NCI-H1048 (cell line): Measurements from ENCODE around the gene NAT8.
"Not testable (repeated sequence)": the region's sequence is repeated elsewhere in the genome, so short reads cannot be mapped to it uniquely, and the experiment has no call there.

Source experiments
- DNase-seq: peaks from one replicate; lab custom pipeline; 2025; lab: John Stamatoyannopoulos, UW

NAT8 gene, protein sequence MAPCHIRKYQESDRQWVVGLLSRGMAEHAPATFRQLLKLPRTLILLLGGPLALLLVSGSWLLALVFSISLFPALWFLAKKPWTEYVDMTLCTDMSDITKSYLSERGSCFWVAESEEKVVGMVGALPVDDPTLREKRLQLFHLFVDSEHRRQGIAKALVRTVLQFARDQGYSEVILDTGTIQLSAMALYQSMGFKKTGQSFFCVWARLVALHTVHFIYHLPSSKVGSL

DNA sequence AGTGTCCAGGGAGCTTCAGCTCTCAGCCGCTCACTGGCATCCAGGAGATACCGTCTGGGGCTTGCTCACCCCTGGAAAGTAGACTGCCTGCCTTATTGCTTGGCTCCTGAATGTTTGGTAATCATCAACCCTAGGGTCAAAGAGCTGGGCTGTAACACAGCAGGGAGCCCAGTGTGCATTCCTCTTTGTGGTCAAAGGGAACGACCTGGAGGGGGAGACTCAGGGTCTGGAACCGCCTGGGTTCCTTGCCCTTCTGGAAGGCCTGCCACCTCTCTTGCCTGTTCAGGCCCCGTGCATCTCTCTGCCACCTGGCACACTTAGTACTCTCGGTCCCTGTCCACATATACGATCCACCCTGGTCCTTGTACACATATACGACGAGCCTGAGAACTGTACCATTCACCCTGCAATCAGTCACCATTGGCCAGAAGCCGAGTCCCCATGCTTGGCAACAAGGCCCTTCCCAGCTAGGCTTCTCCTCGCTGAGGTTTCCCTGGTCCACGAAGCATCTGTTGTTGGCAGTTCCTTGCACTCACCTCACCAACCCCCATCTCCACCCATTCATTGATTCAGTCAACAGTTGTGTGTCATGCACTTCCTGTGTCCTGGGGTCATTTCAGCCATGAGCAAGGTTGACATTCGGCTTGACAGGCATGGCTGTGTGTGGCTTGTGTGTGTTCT, at the start of gene NAT8:
Gene NAT8, minus strand, starts transcription at position 85 of the 681 bp plus-strand sequence. CDS start 794 bp downstream, outside the sequence.
- no peak for DNase-seq

DNA sequence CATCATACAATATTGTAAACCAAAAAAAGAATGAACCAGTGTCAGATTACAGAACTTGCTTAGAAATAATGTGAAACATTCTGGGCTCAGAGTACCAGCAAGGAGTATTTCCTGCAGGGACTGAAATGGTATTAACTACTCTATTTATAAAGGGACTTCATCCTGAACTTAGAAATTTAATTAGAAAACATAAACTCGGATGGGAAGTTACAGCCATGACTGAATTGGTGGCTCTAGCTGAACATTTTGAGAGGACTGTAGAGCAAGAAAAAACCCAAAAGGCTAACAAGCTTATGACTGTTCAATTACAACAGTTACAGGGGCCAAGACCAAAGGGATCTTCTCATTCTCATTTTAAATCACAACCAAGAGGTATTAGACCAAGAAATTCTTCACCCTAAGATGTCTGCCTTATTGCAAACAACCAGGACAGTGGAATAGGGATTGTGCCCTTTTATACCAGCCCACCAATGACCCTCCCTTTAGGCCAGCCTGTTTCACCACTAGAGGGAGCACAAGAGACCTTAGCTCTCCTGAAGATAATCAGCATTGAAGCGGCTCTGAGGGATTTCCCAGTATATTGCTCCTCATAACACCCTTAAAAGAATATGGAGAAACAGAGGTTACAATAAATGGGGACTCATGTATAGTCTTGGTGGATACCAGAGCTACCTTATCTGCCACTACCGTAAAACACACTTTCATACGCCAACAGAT, 48.3 kb upstream of the NAT8 start:
- not testable (repeated sequence) for DNase-seq

DNA sequence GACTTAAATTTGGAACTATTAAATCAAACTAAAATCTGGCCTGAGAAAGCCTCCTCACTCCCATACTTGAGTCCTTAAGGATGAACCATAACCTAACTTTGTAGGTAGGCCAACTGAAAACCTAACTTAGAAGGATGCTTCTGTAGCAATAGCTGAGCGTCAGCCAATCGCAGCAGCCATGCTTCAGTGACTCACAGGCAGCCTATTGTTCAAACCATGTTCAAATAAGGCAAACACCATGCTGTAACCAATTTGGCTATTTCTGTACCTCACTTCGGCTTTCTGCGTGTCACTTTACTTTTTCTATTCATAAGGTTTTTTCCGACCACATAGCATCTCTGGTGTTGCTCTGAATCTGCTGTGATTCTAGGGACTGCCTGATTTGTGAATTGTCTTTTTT, 46.3 kb upstream of the NAT8 start:
- DNase-seq = not testable (repeated sequence)

DNA sequence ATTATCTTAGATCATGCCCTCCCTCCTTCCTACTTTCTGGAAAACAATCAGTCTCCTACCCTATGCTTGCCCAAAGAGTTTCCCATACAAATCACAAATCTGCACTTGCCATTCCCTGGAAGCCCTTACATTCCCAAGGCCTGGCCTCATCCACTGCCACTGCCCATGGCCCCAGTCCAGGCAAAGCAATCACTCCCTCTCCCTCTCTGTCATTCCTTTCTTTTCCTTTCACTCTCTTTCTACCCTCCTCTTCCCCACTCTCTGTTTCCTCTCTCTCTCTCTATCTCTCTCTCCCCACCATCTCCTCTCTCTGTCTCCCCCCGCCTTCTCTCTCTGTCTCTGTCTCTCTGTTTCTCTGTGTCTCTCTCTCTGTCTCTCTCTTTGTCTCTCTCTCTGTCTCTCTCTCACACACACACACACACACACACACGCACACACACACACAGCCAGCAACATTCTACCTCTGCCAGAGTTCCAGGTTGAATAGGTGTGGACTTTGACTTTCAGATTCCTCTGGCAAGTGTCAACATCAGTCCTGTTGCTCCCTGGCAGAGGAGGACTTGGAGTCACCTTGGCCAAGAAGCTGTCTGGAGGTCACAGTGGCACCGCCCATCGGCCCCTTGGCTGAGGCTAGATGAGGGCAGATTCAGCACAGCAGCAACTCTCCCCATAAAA, 43.7 kb upstream of the NAT8 start:
- no peak for DNase-seq

DNA sequence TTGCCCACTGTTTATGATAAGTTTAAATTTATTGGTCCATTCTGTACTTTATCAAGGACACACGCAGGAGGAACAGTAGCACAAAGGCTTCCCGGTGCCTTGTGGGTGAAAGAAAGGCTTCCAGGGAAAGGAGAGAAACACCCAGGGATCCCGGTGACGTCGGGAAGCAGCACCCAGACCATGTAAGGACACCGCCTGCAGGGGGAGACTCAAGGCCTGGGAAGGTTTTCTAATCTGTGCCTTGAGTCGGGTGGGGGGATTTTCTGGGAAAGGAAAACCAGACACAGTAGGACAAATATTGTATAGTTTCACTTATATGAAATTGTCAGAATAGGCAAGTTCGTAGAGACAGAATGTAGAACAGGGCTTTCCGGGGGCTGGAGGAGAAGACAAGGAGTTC, 42.7 kb upstream of the NAT8 start:
- DNase-seq = not testable (repeated sequence)

DNA sequence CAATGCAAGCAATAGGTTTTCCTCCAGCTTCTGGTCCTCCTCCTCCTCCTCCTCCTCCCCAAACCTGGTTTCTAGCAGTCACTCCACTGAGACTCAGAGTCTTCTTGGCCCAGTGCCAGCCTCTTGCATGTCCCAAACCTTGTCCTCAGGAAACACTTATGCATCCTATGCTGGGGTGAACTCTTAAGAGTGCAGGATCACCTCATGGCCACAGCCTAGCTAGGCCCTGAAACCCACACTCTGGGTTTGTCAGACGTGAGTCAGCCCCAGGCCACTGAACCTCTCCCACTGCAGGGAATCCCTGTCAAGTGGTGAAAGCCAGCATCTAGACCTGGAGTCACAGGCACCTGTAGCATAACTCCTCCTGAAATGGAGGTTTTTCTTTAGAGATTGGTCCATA, 42.1 kb upstream of the NAT8 start:
- DNase-seq = not testable (repeated sequence)

DNA sequence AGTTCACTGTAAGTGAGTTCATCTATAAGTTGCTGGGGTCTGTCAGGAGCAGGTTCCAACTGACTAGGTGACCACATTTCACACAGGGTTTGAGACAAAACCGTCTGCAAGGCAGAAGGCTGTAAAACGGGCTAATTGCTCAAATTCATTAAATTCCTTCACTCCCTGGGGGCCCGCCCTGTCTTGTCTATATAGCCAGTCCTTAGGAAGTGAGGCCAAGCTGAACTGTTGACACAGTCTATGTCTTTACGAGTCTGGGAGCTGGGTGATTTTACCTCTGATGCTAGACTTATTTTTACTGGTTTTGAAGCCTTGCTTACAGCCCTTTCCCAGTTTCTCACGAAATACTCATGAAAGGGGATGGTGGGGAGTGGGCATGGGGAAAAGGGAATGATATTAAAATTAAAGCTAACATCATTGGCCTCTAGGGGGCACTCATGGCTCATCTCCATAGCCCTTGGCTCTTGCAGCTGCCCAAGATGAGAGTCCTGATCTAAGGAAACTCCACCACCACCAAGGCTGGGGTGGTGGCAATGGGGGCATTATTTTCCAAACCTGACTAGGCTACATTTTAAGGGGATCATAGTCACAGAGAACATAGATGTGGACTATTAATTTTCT, 37.8 kb upstream of the NAT8 start:
- not testable (repeated sequence) for DNase-seq

DNA sequence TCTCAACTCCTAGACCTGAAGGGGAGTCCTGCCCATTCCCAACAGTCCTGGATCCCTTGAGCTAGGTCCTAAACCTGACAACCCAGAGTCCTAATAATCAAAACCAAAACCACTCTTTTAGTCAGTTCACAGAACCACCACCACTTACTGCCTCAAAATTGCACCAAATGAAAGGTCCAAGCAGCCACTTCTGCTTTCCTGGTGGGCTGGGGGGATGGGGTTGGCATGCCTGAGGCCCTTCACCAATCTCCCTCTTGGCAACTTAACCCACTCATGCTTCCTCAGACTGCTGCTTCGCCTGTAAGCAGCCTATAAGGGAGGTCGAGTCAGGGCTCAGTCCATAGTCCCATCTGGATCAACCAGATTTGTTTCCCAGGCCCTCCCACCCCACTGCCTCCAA, 37.0 kb upstream of the NAT8 start:
- DNase-seq = not testable (repeated sequence)

DNA sequence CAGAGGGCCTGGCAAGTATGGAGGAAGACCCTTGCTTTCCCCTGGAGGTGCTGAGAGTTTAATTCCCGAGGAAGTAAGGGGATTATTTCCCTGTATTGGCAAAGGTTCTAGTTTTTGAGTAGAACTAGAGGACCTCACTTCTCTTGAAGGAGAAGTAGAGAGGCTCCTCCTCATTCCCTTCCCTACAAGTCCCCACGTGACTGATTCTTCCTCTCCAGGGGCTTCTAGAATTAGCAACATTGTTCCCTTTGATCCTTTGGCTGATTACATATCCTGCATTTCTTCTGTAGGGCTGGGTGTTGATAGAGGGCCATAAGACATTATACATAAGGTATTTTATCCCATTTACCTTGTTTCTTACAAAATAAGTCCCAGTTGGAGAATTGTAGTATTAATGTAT, 35.8 kb upstream of the NAT8 start:
- DNase-seq = not testable (repeated sequence)

DNA sequence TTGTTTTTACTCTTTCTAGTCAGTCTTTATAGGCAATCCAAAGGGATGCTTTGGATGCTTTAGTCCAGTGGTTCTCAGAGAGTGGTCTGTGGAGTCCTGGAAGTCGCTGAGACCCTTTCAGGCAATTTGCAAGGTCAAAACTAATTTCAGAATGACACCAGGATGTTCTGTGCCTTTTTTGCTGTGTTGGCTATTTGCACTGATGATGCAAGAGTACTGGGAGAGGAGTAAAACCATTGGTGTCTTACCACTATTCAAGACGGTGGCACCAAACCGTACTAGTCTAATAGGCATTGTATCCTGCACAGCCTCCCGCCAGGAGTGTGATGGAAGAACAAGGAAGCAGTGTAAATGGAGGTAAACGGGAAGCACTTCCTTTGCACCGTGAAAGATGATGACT, 34.0 kb upstream of the NAT8 start:
- DNase-seq = not testable (repeated sequence)

DNA sequence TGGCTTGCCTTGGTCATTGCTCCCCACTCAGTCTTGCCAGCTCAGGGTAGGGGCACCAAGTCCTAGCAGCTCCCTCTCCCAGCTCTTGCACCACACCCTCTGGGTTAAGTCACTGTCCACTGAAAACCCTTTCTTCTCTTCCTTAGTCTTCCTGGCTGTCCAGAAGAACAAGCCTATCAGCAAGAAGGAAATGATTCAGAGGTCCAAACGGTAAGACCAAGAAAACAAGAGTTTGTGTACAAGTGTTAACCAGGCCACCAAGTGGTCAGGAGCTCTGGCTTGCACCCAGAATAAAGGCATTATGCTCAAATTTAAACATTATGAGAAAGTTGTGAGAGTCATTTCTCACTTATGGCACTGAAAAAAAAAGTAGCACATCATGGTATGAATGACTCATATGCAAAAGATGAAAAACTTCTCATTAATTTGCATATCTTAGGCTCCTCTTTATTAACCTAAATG, 32.5 kb upstream of the NAT8 start:
- DNase-seq = not testable (repeated sequence)

DNA sequence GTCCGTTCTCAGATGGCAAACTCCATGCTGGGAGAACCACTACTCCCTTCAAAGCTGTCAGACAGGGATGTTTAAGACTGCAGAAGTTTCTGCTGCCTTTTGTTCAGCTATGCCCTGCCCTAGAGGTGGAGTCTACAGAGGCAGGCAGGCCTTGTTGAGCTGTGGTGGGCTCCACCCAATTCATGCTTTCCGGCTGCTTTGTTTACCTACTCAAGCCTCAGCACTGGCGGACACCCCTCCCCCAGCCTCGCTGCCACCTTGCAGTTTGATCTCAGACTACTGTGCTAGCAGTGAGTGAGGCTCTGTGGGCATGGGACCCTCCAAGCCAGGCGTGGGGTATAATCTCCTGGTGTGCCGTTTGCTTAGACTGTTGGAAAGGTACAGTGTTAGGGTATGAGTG, 27.8 kb upstream of the NAT8 start:
- not testable (repeated sequence) for DNase-seq

DNA sequence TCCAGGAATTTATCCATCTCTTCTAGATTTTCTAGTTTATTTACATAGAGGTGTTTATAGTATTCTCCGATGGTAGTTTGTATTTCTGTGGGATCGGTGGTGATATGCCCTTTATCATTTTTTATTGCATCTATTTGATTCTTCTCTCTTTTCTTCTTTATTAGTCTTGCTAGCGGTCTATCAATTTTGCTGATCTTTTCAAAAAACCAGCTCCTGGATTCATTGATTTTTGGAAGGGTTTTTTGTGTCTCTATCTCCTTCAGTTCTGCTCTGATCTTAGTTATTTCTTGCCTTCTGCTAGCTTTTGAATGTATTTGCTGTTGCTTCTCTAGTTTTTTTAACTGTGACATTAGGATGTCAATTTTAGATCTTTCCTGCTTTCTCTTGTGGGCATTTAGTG, 25.0 kb upstream of the NAT8 start:
- DNase-seq = not testable (repeated sequence)

DNA sequence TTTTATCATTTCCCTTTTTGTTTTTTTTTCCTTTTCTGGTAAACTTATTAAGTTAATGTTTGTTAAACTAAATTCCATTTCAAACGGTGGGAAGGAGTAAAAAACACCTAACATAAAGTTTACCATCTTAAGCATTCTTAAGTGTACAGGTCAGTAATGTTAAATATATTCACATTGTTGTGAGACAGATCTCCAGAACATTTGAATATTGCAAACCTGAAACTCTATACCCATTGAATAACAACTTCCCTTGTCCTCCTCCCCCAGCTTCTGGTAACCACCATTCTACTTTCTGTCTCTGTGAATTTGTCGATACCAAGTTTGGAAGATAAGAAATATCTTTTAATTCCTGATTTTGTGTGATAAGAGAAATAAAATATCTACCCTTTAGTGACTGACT, 12.0 kb upstream of the NAT8 start:
- no peak for DNase-seq

DNA sequence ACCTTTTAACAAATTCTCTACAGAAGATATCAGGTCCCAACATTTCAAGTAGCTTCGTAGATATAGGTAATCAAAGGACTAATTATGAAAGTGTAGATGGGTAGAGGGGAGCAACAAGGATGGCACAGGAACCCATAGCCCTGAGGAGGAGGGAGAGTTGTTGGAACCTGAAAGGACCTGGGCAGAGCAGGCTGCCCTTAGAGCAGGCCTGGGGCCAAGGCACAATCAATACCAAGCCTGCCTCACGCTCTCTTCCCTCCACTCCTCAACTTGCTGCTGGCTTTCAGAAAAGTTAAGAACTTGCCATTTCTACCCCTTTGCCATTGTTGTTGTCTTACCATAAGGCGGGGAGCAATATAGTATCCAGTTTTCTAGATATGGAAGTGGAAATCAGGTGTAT, 10.1 kb upstream of the NAT8 start:
- no peak for DNase-seq

DNA sequence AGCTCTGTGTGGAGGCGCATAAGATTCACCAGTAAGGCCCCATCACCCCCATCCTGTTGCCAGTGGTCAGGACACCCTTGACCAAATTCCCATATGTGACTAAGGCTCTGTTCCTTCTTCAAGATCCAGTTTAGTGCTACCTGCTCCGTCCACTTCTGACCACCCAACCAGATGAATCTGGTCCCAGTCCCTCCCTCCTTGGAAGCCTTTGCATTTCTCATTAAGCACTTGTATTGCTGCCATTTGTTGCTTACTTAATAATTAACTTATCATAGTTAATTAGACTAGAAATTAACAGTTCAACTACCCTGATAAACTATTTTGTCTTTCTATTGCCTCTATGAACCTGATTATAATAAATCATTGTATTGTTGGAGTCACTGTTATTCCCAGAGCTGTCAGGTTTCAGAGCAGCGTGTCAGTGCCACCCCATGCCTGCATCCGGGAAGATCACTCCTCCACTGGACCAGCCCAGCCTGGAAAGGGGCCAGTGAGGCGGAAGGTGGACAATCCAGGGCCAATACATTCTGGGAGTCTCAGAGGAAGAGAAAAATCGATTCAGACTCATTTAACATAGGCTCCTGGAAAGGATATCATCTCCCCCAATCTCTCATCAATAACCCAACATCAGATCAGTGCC, 9.5 kb upstream of the NAT8 start:
- DNase-seq = no peak

DNA sequence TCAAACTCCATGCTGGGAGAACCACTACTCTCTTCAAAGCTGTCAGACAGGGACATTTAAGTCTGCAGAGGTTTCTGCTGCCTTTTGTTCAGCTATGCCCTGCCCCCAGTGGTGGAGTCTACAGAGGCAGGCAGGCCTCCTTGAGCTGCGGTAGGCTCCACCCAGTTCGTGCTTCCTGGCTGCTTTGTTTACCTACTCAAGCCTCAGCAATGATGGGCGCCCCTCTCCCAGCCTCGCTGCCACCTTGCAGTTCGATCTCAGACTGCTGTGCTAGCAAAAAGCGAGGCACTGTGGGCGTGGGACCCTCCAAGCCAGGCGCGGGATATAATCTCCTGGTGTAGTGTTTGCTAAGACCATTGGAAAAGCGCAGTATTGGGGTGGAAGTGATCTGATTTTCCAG, 5.5 kb upstream of the NAT8 start:
- DNase-seq = not testable (repeated sequence)

DNA sequence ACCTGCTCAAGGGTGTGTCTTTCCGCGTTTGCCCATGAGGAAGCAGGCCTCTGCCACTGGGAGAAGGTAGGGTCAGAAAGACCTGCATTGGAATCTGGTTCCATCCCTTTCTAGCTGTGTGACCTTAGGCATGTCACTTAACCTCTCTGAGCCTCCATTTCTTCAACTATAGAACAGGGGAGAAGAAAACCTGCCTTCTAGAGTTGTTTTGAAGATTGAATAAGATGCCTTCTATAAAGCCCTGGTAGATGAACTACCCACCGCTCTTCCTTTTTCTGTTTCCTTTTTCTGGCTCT, 507 bp downstream of the NAT8 start:
- no peak for DNase-seq

DNA sequence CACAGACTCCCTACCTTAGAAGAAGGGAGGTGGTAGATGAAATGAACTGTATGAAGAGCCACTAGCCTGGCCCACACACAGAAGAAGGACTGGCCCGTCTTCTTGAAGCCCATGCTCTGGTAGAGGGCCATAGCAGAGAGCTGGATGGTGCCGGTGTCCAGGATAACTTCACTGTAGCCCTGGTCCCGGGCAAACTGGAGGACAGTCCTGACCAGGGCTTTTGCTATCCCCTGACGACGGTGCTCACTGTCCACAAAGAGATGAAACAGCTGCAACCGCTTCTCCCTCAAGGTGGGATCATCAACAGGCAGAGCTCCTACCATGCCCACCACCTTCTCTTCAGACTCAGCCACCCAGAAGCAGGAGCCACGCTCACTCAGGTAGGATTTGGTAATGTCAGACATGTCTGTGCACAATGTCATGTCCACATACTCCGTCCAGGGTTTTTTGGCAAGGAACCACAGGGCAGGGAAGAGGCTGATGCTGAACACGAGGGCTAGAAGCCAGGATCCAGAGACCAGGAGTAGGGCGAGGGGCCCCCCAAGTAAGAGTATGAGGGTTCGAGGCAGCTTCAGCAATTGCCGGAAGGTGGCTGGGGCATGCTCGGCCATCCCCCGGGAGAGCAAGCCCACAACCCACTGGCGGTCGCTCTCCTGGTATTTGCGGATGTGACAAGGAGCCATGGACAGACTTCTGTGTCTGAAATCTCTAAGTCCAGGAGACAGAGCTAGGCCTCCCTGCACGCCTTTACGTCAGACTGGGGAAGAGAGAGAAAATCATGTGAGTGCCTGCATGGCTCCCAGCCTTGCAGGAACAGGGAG, 1.1 kb downstream of the NAT8 start:
- no peak for DNase-seq

DNA sequence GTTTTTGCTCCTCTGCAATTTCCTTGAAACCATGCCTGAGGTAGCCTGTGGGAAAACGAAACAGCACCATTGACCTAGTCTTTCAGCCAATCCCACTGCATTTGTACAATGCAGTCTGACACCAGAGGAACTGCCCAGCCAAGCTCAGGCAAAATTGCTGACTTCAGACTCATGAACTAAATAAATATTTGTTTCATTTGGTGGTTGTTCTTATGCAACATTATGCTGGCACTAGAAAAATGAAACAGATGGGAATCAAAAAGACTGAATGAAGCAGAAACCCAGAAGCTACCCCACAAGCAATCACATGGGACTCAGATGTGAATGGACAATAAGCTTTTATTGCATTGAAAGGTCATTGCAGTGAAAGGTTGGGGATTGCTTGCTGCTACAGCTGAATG, 1.7 kb downstream of the NAT8 start:
- DNase-seq = no peak

DNA sequence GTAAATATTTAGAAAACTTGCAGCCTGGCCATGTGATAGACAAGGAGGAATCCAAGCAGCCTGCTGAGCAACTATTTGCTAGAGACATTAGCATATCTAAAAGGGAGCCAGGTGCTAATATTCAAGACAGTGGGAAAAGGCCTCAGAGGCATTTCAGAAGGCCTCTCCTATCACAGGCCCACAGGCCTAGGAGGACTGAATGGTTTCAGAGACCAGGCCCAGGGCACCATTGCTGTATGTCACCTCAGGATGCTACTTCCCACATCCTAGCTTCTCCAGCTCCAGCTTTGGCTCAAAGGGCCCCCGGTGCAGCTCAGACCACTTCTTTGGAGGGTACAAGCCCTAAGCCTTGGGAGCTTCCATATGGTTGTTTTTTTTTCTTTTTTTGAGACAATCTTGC, 3.8 kb downstream of the NAT8 start:
- DNase-seq = no peak
